Neural progenitor cell (in vitro differentiated cells): ENCODE data around the gene HUNK. TPM values are rescaled to one million over a fixed set of nuclear protein-coding genes. Genes with fewer than 3 reads are reported as not detected.
"Not testable (repeated sequence)": the region's sequence is repeated elsewhere in the genome, so short reads cannot be mapped to it uniquely, and the experiment has no call there.

Experiments
- DNase-seq: peaks from one replicate; pipeline ENCODE4 v3.0.0-alpha.2; 2016; ENCODE audit warnings: low spot score
- H2AFZ ChIP-seq: fragments of 200-600 bp; sonication (generic); replicated peaks from 2 replicates; pipeline ENCODE4 v1.6.1; 2016; ENCODE audit warnings: antibody characterized with exemption
- H3F3A ChIP-seq: fragments of 200-600 bp; sonication (generic); 2 replicates; pipeline ENCODE4 v1.6.1; 2016; ENCODE audit warnings: antibody characterized with exemption, low read depth
- H3K27ac ChIP-seq: fragments of 200-600 bp; sonication (generic); 2 replicates; pipeline ENCODE4 v1.5.1; 2016; ENCODE audit warnings: mild to moderate bottlenecking
- H3K27me3 ChIP-seq: fragments of 200-600 bp; sonication (generic); 2 replicates; pipeline ENCODE4 v1.6.1; 2016; ENCODE audit warnings: mild to moderate bottlenecking, moderate library complexity
- H3K36me3 ChIP-seq: fragments of 200-600 bp; sonication (generic); 2 replicates; pipeline ENCODE4 v1.5.1; 2016
- H3K4me1 ChIP-seq: fragments of 200-600 bp; sonication (generic); 2 replicates; pipeline ENCODE4 v1.6.1; 2016; ENCODE audit warnings: mixed run types
- H3K4me2 ChIP-seq: fragments of 200-600 bp; sonication (generic); 2 replicates; pipeline ENCODE4 v1.6.1; 2016
- H3K4me3 ChIP-seq: fragments of 200-600 bp; sonication (generic); 2 replicates; pipeline ENCODE4 v1.5.1; 2016
- H3K79me2 ChIP-seq: fragments of 200-600 bp; sonication (generic); 2 replicates; pipeline ENCODE4 v1.6.1; 2016; ENCODE audit warnings: low read depth
- H3K9ac ChIP-seq: fragments of 200-600 bp; sonication (generic); 2 replicates; pipeline ENCODE4 v1.6.1; 2016
- H3K9me3 ChIP-seq: fragments of 200-600 bp; sonication (generic); 2 replicates; pipeline ENCODE4 v1.5.1; 2016; ENCODE audit warnings: low read depth
- H4K20me1 ChIP-seq: fragments of 200-600 bp; sonication (generic); 2 replicates; pipeline ENCODE4 v1.6.1; 2016; ENCODE audit warnings: low read depth
- H3K27ac Mint-ChIP-seq: 3 replicates; pipeline ENCODE4 v1.8.0; 2021; ENCODE audit warnings: mixed read lengths
- H3K27me3 Mint-ChIP-seq: 2 replicates; pipeline ENCODE4 v1.8.0; 2022; ENCODE audit warnings: low read depth, mild to moderate bottlenecking, inconsistent platforms, moderate library complexity, mixed read lengths; ENCODE audit not compliant: insufficient read depth
- H3K36me3 Mint-ChIP-seq: 3 replicates; pipeline ENCODE4 v1.8.0; 2021; ENCODE audit warnings: mixed read lengths
- H3K4me1 Mint-ChIP-seq: 3 replicates; pipeline ENCODE4 v1.8.0; 2021; ENCODE audit warnings: mixed read lengths
- H3K4me3 Mint-ChIP-seq: 3 replicates; pipeline ENCODE4 v1.8.0; 2021; ENCODE audit warnings: mild to moderate bottlenecking, moderate library complexity, mixed read lengths
- H3K9me3 Mint-ChIP-seq: 3 replicates; pipeline ENCODE4 v1.8.0; 2020; ENCODE audit warnings: mixed read lengths
- EZH2 ChIP-seq: fragments of 200-600 bp; sonication (generic); IDR thresholded peaks from 2 replicates; pipeline ENCODE4 v1.6.1; 2017; ENCODE audit warnings: antibody characterized with exemption, mild to moderate bottlenecking, moderate library complexity
- EZH2phosphoT487 ChIP-seq: fragments of 200-600 bp; sonication (generic); IDR thresholded peaks from 2 replicates; pipeline ENCODE4 v1.6.1; 2017; ENCODE audit warnings: antibody characterized with exemption
- total RNA-seq: library from RNA; depleted of rRNA; stranded (reverse); fragments of >200 nt; gene quantifications from 2 replicates; pipeline ENCODE4 v1.2.3, GENCODE V29; 2015; ENCODE audit warnings: low replicate concordance
- TF ChIP-seq, protein P1 (sequence below): fragments of 200-600 bp; sonication (generic); IDR thresholded peaks from 2 replicates; pipeline ENCODE4 v1.5.1; 2017; ENCODE audit warnings: antibody characterized with exemption, mild to moderate bottlenecking

Gene HUNK
- total RNA-seq, 1 donor from 2014 or later, result 4.7 TPM

DNA sequence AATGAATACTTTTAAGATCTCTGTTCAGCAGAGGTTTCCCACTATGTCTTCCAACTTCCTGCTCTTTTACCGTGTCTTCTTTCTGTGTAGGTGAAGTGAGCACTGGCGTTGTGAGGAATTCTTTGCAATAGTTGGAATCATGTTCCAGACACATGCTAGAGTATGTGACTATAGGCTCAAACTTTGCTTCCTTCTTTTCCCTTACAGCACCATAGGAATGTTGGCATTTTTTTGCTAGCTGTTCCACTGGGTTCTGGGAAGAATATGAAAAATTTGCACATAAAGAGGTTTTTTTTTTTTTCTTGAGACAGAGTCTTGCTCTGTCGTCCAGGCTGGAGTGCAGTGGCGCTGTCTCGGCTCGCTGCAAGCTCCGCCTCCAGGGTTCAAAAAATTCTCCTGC, 15.7 kb upstream of the HUNK start:
- Histone ChIP-seq H3K4me1 (no peaks in the 10 kb centered on the region), H3K9me3 (no peaks in the 10 kb centered on the region), H3K9ac (no peak overlapping the region), H2AFZ (no peak overlapping the region), H3K4me3 (no peak overlapping the region), H3K27me3 (no peaks in the 10 kb centered on the region), H3K4me2 (no peak overlapping the region), H3F3A (no peaks in the 10 kb centered on the region), H3K79me2 (no peaks in the 10 kb centered on the region), H3K27ac (no peak overlapping the region), H3K36me3 (no peaks in the 10 kb centered on the region), H4K20me1 (no peaks in the 10 kb centered on the region)
- no peaks in the 10 kb centered on the region for H3K4me1 Mint-ChIP-seq
- no peaks in the 10 kb centered on the region for H3K36me3 Mint-ChIP-seq
- no peaks in the 10 kb centered on the region for H3K27me3 Mint-ChIP-seq
- DNase-seq, result no peak
- no peak overlapping the region for H3K4me3 Mint-ChIP-seq
- TF ChIP-seq, protein P1, sequence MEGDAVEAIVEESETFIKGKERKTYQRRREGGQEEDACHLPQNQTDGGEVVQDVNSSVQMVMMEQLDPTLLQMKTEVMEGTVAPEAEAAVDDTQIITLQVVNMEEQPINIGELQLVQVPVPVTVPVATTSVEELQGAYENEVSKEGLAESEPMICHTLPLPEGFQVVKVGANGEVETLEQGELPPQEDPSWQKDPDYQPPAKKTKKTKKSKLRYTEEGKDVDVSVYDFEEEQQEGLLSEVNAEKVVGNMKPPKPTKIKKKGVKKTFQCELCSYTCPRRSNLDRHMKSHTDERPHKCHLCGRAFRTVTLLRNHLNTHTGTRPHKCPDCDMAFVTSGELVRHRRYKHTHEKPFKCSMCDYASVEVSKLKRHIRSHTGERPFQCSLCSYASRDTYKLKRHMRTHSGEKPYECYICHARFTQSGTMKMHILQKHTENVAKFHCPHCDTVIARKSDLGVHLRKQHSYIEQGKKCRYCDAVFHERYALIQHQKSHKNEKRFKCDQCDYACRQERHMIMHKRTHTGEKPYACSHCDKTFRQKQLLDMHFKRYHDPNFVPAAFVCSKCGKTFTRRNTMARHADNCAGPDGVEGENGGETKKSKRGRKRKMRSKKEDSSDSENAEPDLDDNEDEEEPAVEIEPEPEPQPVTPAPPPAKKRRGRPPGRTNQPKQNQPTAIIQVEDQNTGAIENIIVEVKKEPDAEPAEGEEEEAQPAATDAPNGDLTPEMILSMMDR, result no peak
- TF ChIP-seq EZH2phosphoT487 (no peak), EZH2 (no peak)
- no peak overlapping the region for H3K27ac Mint-ChIP-seq
- peaks cover 2% of the 10 kb centered on the region for H3K9me3 Mint-ChIP-seq

DNA sequence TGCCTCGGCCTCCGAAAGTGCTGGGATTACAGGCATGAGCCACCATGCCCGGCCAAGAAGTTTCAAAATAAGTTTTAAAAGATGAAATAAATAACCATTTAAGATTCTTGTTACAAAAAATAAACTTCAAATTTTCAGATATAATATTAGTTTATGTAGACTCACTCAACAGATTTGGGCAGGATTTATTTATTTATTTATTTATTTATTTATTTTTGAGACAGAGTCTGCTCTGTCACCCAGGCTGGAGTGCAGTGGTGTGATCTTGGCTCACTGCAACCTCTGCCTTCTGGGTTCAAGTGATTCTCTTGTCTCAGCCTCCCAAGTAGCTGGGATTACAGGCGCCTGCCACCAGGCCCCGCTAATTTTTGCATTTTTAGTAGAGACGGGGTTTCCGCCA, 15.2 kb upstream of the HUNK start:
- not testable (repeated sequence) for H3K27me3 Mint-ChIP-seq

DNA sequence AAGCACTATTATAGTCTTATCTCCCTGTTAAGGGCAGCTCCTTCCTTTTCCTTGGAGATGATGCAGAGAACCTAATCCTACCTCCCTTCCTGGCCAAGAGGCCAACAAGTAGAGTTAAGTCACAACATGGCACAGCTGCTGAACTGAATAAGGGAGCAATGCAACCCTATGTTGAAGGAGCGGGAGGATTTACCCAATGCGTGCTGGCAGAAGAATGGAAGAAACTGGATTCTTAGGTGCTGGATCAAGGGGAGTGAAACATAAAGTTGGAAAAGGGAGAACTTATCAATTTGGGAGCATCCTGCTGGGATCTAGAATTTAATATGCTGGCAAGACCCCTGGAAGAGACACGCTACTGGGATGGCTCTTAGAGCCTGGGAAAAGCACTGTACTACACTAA, 12.0 kb upstream of the HUNK start:
- Histone ChIP-seq H3K79me2 (no peaks in the 10 kb centered on the region), H3F3A (no peaks in the 10 kb centered on the region), H4K20me1 (no peaks in the 10 kb centered on the region), H3K9ac (no peak overlapping the region), H3K4me1 (no peaks in the 10 kb centered on the region), H2AFZ (no peak overlapping the region), H3K36me3 (no peaks in the 10 kb centered on the region), H3K4me2 (no peak overlapping the region), H3K27ac (no peak overlapping the region), H3K9me3 (no peaks in the 10 kb centered on the region), H3K27me3 (no peaks in the 10 kb centered on the region), H3K4me3 (no peak overlapping the region)
- DNase-seq, result no peak
- Mint-ChIP-seq H3K9me3 (no peaks in the 10 kb centered on the region), H3K27ac (no peak overlapping the region), H3K27me3 (peaks cover 4% of the 10 kb centered on the region), H3K4me1 (no peaks in the 10 kb centered on the region), H3K4me3 (no peak overlapping the region), H3K36me3 (no peaks in the 10 kb centered on the region)
- no peak for TF ChIP-seq EZH2
- no peak for TF ChIP-seq EZH2phosphoT487
- TF ChIP-seq, protein P1, result no peak

More for the DNA sequence above, 15.2 kb upstream of the HUNK start:
- not testable (repeated sequence) for DNase-seq, H3K9me3 Mint-ChIP-seq, H4K20me1 ChIP-seq, H3K36me3 ChIP-seq, H3K4me3 ChIP-seq, H3K79me2 ChIP-seq, H3K9ac ChIP-seq, H3K4me2 ChIP-seq, H3K27me3 ChIP-seq, H2AFZ ChIP-seq, H3K9me3 ChIP-seq, H3K4me1 Mint-ChIP-seq, H3K4me1 ChIP-seq, H3K36me3 Mint-ChIP-seq, H3F3A ChIP-seq, H3K4me3 Mint-ChIP-seq, H3K27ac ChIP-seq, H3K27ac Mint-ChIP-seq

DNA sequence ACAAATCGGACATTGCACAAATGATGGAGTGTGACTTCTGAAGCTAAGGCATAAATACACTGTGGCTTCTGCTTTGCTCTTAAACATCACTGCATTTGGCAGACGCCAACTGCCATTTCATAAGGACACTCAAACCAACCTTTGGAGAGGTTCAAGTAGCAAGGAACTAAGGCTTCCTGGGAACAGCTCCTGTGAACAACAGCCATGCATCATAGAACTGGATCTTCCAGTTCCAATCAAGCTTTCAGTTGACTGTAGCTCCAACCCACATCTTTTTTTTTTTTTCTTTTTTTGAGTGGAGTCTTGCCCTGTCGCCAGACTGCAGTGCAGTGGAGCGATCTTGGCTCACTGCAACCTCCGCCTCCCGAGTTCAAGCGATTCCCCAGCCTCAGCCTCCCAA, 10.7 kb upstream of the HUNK start:
- Mint-ChIP-seq H3K4me3 (no peak overlapping the region), H3K9me3 (no peaks in the 10 kb centered on the region), H3K36me3 (no peaks in the 10 kb centered on the region), H3K4me1 (no peaks in the 10 kb centered on the region), H3K27me3 (peaks cover 4% of the 10 kb centered on the region), H3K27ac (no peak overlapping the region)
- H3F3A ChIP-seq, result peaks cover 6% of the 10 kb centered on the region
- no peaks in the 10 kb centered on the region for H3K27me3 ChIP-seq
- H3K4me1 ChIP-seq, result no peaks in the 10 kb centered on the region
- H4K20me1 ChIP-seq, result no peaks in the 10 kb centered on the region
- TF ChIP-seq EZH2, result no peak
- TF ChIP-seq, protein P1, result no peak
- no peak for TF ChIP-seq EZH2phosphoT487
- no peak overlapping the region for H2AFZ ChIP-seq
- no peaks in the 10 kb centered on the region for H3K9me3 ChIP-seq
- H3K79me2 ChIP-seq, result no peaks in the 10 kb centered on the region
- H3K27ac ChIP-seq, result no peak overlapping the region
- no peak overlapping the region for H3K9ac ChIP-seq
- no peak overlapping the region for H3K4me2 ChIP-seq
- H3K36me3 ChIP-seq, result no peaks in the 10 kb centered on the region
- H3K4me3 ChIP-seq, result no peak overlapping the region
- DNase-seq, result no peak
